ENCODE data around the gene SNTN.

Gene SNTN

DNA sequence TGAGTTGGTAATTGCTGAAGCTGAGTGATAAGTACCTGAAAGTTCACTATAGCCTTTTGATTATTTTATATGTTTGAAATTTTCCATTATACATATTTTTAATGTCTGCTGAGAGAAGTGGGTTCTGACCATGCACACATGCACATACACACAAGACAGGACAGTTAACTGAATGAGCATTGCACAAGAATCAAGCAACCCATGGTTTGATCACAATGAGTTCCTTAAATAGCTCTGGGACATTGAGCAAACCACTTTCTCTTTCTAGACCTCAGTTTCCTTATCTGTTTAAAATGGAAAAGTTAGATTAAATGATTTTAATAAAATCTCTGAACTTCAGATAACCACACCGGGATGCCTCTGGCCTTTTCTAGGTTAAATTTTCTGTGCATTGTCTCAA is 26.7 kb downstream of the SNTN start:
- DNase-seq = no peak

GRCh38 chr3:63684081-63684480 is 31.6 kb downstream of the SNTN start:
- DNase-seq = no peak

- DNase-seq = no peak
Measured at GRCh38 chr3:63685340-63685739, 32.9 kb downstream of the SNTN start.

DNA sequence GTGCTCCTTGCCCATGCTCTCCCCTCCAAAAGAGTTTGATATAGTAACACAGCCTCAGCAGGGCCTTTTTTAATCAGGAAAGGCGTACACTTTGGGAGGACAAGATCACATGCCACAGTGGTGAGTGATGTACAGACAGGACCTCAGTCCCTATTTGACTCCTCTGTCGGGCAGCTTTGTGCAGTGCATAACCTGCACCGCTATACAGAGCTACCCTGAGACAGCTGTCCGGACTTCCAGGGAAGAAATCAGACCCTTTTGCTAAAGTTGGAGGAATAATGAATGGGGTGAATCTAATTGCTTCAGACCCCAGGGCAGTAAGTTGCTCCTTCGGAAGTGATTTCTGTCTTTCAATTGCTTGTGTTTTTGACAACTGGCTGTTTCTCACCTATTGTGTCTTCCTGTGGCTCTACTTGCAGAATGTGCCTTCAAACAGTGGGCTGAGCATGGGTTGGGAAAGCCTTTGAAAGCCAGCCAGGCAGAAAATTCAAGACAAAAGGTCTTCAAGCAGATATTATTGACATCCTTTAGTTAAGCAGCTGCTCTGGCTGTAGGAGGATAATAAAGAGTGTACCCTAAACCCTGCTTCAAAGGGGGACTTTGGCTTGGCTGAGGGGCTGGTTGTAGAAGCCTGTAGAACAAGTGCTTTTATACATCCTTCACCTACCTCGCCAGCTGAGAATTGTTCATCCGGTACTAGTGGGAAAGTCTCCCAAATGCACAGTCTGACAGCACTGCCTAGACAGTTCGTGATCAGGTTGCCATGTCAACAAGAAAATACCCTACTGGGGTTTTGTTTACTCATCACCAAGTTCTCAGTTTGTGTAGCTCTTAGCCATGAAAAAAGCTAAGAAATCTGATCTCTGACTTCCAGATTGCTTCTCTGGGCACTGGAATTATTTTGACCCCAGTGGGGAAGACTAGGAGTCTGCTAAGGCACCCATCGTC is 35.1 kb downstream of the SNTN start:
- DNase-seq = no peak

DNA sequence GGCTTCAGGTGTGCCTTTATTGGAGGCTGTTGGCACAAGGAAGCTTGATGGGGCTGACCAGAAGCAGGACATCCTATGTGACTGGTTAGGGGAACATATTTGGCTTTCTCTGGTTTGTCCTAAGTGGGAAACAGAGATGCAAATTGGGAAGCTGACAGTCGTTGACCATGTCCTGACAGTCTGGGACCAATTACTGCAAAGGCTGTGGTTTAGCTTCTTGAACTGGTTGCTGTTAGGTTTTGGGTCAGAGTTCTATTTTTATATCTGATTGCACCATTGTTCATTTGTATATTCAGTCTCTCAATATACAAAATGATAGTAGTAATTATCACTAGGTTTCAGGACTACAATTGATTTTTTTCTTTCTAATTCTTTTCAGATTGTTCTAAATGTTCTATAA is 36.8 kb downstream of the SNTN start:
- DNase-seq = no peak

DNA sequence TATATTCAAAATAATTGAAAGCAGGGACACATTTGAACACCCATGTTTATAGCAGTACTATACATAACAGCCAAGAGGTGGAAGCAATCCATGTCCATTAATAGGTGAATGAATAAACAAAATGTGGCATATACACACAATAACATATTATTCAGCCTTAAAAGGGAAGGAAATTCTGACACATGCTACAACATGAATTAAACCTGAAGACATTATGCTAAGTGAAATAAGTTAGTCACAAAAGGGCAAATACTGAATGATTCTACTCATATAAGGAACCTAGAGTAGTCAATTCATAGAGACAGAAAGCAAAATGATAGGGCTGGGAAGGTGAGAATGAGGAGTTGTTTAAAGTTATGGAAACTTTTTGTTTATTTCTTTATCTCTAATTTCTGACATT is 40.9 kb downstream of the SNTN start:
- DNase-seq = no peak

DNA sequence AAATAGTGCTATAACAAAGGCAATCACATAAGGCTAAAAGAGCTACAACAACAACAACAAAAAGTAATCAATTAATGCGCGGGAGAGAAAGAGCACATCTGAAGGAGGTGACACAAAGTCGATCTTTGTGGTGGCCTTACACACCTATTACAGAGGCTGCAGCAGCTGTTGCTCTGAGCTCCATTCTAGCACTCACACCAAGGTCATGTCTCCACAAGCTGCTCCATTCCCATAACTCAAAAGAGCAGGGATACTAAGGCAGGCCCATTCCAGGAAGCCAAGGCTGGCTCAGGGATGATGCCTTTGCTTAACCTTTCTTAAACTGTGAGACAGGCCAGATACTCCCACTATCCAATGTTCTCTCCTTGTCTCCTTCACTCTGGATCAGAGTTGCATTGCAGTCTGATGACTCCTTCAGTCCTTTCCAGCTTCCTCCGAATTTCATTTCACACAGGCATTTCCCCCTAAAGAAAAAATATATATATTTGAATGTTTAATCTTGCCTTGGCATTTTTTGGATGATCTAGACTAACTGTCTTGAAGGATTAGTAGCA is 52.7 kb downstream of the SNTN start:
- DNase-seq = no peak

DNA sequence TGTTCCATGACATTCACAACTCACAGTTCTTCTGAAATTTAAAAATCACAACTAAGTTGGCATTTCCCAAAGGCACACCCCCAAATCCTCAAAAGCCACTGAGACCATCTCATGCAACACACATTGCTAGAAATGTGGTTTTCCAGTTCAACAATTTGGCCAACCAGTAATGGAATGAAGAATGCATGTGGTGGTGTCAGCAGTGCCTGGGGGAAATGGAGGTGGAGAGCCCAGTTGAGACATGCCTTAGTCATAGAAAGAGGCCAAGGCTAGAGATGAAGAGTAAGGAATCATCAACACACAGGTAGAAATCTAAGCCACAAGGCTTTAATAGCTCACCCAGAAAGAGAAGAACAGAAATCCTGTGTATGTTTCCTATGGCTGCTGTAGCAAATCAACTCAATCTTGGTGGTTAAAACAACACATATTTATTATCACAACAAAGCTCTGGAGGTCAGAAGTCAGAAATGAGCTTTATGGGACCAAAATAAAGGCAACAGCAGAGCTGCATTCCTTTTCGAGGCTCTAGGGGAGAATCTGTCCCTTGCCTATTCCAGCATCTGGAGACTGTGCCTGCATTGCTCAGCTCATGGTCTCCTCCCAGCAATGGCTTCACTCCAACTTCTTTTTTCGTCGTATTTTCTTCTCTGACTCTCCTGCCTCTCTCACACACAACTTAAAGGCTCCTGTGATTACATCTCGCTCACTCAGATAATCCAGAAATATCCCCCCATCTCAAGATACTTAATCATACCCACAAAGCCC is 54.0 kb downstream of the SNTN start:
- DNase-seq = no peak

DNA sequence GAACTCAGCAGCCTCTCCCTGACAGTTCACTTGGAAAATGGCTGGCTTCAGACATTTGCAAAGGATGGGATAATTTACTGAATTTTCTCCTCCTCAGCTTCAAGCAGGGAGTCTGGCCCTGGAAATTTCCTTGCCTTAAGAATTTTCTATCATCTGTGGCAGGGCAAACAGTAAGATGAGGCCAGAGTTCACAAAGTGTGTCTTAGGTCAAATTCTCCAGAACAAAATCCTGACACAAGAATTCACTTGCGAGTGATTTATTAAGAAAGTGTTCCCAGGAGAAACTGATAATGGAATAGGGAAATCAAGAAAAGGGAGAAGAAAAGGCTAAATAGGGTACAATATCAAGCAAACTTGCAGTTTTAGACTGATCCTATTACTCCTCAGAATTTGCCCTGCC is 55.3 kb downstream of the SNTN start:
- DNase-seq = no peak

- no peak for DNase-seq
Measured at GRCh38 chr3:63709576-63709975, 57.1 kb downstream of the SNTN start.

All from activated gamma-delta T cell treated with Interleukin-2 at 50 U/mL for 16 hours (primary cell).